GM19324 (cell line): ENCODE measurements around the gene SBK1.
"Not testable (repeated sequence)": the region's sequence is repeated elsewhere in the genome, so short reads cannot be mapped to it uniquely, and the experiment has no call there.

Experiments
- ATAC-seq: cut with Tn5 transposase; IDR thresholded peaks from one replicate; pipeline ENCODE4 v1.9.1; 2021; ENCODE audit warnings: mild to moderate bottlenecking, moderate library complexity; ENCODE audit not compliant: unreplicated experiment, low FRiP score

The SBK1 gene

GRCh38 chr16:28291651-28292626, at the start of gene SBK1:
Gene SBK1, plus strand, starts transcription at chr16:28292525. Its CDS starts 24,867 bp downstream, at chr16:28317392.
- peak; percentile 92 for ATAC-seq

- not testable (repeated sequence) for ATAC-seq
These were observed 42.8 kb upstream of the SBK1 start for GRCh38 chr16:28249483-28249882.

- no peak for ATAC-seq
These were observed 41.3 kb upstream of the SBK1 start for GRCh38 chr16:28250999-28251398.

GRCh38 chr16:28254158-28254557, 38.2 kb upstream of the SBK1 start:
- ATAC-seq, result no peak

- no peak for ATAC-seq
These were observed 36.5 kb upstream of the SBK1 start for GRCh38 chr16:28255838-28256237.

- no peak for ATAC-seq
These were observed 35.1 kb upstream of the SBK1 start for GRCh38 chr16:28257256-28257655.

GRCh38 chr16:28258567-28258966, 33.8 kb upstream of the SBK1 start:
- no peak for ATAC-seq

GRCh38 chr16:28259091-28259780, 33.1 kb upstream of the SBK1 start:
- no peak for ATAC-seq

GRCh38 chr16:28259781-28260150, 32.6 kb upstream of the SBK1 start:
- ATAC-seq, result no peak

GRCh38 chr16:28260193-28260592, 32.1 kb upstream of the SBK1 start:
- no peak for ATAC-seq

GRCh38 chr16:28261942-28262341, 30.4 kb upstream of the SBK1 start:
- no peak for ATAC-seq

GRCh38 chr16:28263305-28263704, 29.0 kb upstream of the SBK1 start:
- ATAC-seq, result no peak

GRCh38 chr16:28264656-28265055, 27.7 kb upstream of the SBK1 start:
- ATAC-seq, result no peak

- no peak for ATAC-seq
These were observed 26.5 kb upstream of the SBK1 start for GRCh38 chr16:28265822-28266221.

- no peak for ATAC-seq
These were observed 25.0 kb upstream of the SBK1 start for GRCh38 chr16:28267356-28267755.

- no peak for ATAC-seq
These were observed 18.8 kb upstream of the SBK1 start for GRCh38 chr16:28273511-28273910.

GRCh38 chr16:28274676-28275075, 17.6 kb upstream of the SBK1 start:
- no peak for ATAC-seq

- no peak for ATAC-seq
These were observed 16.0 kb upstream of the SBK1 start for GRCh38 chr16:28276301-28276700.

GRCh38 chr16:28277537-28278388, 14.6 kb upstream of the SBK1 start:
- ATAC-seq, result no peak

GRCh38 chr16:28279006-28279405, 13.3 kb upstream of the SBK1 start:
- ATAC-seq, result no peak
